HEK293T (cell line): ENCODE measurements around the gene RANBP10.

ENCODE experiments used
- CTCF ChIA-PET: fragments of 350-600 bp; formaldehyde crosslinking; extraction: SDS; loops from one replicate; lab custom pipeline; 2021; ENCODE audit warnings: antibody characterized with exemption, inconsistent platforms; lab: Yijun Ruan, JAX
- POLR2A ChIA-PET: fragments of 350-600 bp; formaldehyde crosslinking; extraction: SDS; loops from one replicate; lab custom pipeline; 2020; ENCODE audit warnings: antibody characterized with exemption, inconsistent platforms; lab: Yijun Ruan, JAX
- DNase-seq: peaks from one replicate; pipeline ENCODE4 v3.0.0; 2012; ENCODE audit warnings: mixed read lengths; ENCODE audit errors: extremely low spot score
- ARNT ChIP-seq: fragments of 450-650 bp; IDR thresholded peaks from 2 replicates; pipeline ENCODE4 v1.6.1; 2017; ENCODE audit warnings: mild to moderate bottlenecking
- BHLHE40 ChIP-seq: fragments of 450-650 bp; IDR thresholded peaks from 2 replicates; pipeline ENCODE4 v1.6.1; 2016; ENCODE audit warnings: mild to moderate bottlenecking, moderate library complexity, borderline replicate concordance
- CTBP1 ChIP-seq: fragments of 450-650 bp; IDR thresholded peaks from 2 replicates; pipeline ENCODE4 v1.6.1; 2016; ENCODE audit warnings: borderline replicate concordance
- ELF4 ChIP-seq: fragments of 450-650 bp; IDR thresholded peaks from 2 replicates; pipeline ENCODE4 v1.6.1; 2017; ENCODE audit warnings: antibody characterized with exemption
- FOXA1 ChIP-seq: fragments of 450-650 bp; IDR thresholded peaks from 2 replicates; pipeline ENCODE4 v1.6.1; 2016; ENCODE audit warnings: mild to moderate bottlenecking
- FOXK2 ChIP-seq: fragments of 450-650 bp; IDR thresholded peaks from 2 replicates; pipeline ENCODE4 v1.6.1; 2016; ENCODE audit warnings: mild to moderate bottlenecking
- FOXM1 ChIP-seq: fragments of 450-650 bp; IDR thresholded peaks from 2 replicates; pipeline ENCODE4 v1.6.1; 2017; ENCODE audit warnings: mild to moderate bottlenecking, borderline replicate concordance
- HDGF ChIP-seq: fragments of 450-650 bp; IDR thresholded peaks from 2 replicates; pipeline ENCODE4 v1.6.1; 2017; ENCODE audit warnings: antibody characterized with exemption, borderline replicate concordance
- L3MBTL2 ChIP-seq: fragments of 450-650 bp; conservative IDR thresholded peaks from 2 replicates; pipeline ENCODE4 v1.6.1; 2016; ENCODE audit warnings: mild to moderate bottlenecking
- LEF1 ChIP-seq: fragments of 450-650 bp; IDR thresholded peaks from 2 replicates; pipeline ENCODE4 v1.6.1; 2017; ENCODE audit warnings: mild to moderate bottlenecking, borderline replicate concordance
- NFRKB ChIP-seq: fragments of 450-650 bp; IDR thresholded peaks from 2 replicates; pipeline ENCODE4 v1.6.1; 2016; ENCODE audit warnings: mild to moderate bottlenecking, moderate library complexity
- PKNOX1 ChIP-seq: fragments of 450-650 bp; IDR thresholded peaks from 2 replicates; pipeline ENCODE4 v1.6.1; 2016
- SP1 ChIP-seq: fragments of 450-650 bp; IDR thresholded peaks from 2 replicates; pipeline ENCODE4 v1.6.1; 2017
- SUZ12 ChIP-seq: fragments of 450-650 bp; IDR thresholded peaks from 2 replicates; pipeline ENCODE4 v1.6.1; 2016; ENCODE audit warnings: mild to moderate bottlenecking
- TARDBP ChIP-seq: fragments of 450-650 bp; IDR thresholded peaks from 2 replicates; pipeline ENCODE4 v1.6.1; 2016
- ZNF384 ChIP-seq: fragments of 450-650 bp; IDR thresholded peaks from 2 replicates; pipeline ENCODE4 v1.6.1; 2016

The RANBP10 gene

GRCh38 chr16:67749436-67750078, 56.8 kb downstream of the RANBP10 start:
- POLR2A ChIA-PET = interaction anchor here (1.0 kb wide), 1 partner anchor 30 kb away, joined by 3 read pairs; no protein-coding TSS in a partner anchor
- no peak for TF ChIP-seq FOXK2
- no peak for TF ChIP-seq CTBP1
- TF ChIP-seq SUZ12 = no peak
- no peak for TF ChIP-seq L3MBTL2
- TF ChIP-seq SP1 = no peak
- no peak for TF ChIP-seq ZNF384
- no peak for TF ChIP-seq BHLHE40
- CTCF ChIA-PET = no interaction called here

DNA sequence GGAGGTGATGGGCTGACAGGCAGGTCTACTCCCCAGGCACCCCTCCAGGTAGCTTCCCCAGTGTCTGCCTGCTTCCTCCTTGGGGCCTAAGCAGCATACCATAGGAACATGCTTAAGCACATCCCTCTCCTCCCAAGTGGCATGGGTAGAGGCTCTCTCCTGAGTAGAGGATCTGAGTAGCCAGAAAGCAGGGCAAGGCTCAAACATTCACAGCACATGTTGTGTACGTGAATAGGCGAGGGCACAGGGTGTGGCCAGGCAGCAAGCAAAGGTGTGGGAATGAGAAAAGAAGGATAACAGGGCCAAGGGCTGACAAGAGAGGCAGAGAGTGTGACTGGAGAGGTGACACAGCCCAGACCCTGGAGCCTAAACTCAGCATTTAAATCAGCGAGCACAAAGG, 57.5 kb downstream of the RANBP10 start:
- no peak for DNase-seq
- CTCF ChIA-PET = no interaction called here
- POLR2A ChIA-PET = no interaction called here
- no peak for TF ChIP-seq PKNOX1
- TF ChIP-seq L3MBTL2 = no peak
- TF ChIP-seq CTBP1 = no peak
- TF ChIP-seq BHLHE40 = no peak
- TF ChIP-seq HDGF = no peak
- TF ChIP-seq FOXA1 = no peak
- TF ChIP-seq SUZ12 = no peak
- TF ChIP-seq LEF1 = no peak
- no peak for TF ChIP-seq ZNF384
- TF ChIP-seq ARNT = no peak
- no peak for TF ChIP-seq FOXK2
- TF ChIP-seq ELF4 = no peak
- no peak for TF ChIP-seq FOXM1
- TF ChIP-seq SP1 = no peak
- no peak for TF ChIP-seq TARDBP
- TF ChIP-seq NFRKB = no peak

More at GRCh38 chr16:67749436-67750078, 56.8 kb downstream of the RANBP10 start:
- no peak for DNase-seq

GRCh38 chr16:67746846-67747245, 59.5 kb downstream of the RANBP10 start:
- DNase-seq = no peak
- TF ChIP-seq NFRKB (no peak), ARNT (no peak), FOXK2 (no peak), PKNOX1 (no peak), LEF1 (no peak), FOXA1 (no peak), HDGF (no peak), SUZ12 (no peak), L3MBTL2 (no peak)
- CTCF ChIA-PET = no interaction called here
- POLR2A ChIA-PET = no interaction called here

- TF ChIP-seq TARDBP (no peak), FOXM1 (no peak), NFRKB (no peak), PKNOX1 (no peak), CTBP1 (no peak), HDGF (no peak), LEF1 (no peak), ELF4 (no peak), SP1 (no peak), SUZ12 (no peak), ZNF384 (no peak), FOXA1 (no peak), BHLHE40 (no peak), L3MBTL2 (no peak), ARNT (no peak), FOXK2 (no peak)
- POLR2A ChIA-PET = no interaction called here
- CTCF ChIA-PET = no interaction called here
- no peak for DNase-seq
Observed at GRCh38 chr16:67741118-67741517, 65.2 kb downstream of the RANBP10 start.

DNA sequence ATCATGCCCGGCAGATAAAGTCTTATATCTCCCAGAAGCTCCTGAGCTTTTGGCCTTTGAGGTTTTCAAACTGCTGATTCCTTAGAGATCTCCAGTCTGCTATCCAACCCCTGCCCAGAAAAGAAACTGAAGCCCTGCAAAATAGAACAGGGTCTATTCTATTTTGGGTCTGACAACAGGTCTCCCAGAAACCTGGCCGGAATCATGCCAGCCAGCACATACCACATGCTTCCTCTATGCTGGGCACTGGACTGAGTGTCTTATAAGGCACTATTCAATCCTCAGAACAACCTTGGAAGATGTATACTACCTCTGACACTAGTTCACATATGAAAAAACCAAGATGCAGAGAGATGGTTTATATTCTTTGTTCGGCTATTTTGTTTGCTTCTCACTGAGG, 66.0 kb downstream of the RANBP10 start:
- DNase-seq = no peak
- ChIA-PET CTCF (no interaction called here), POLR2A (interaction anchor here (1.9 kb wide), 1 partner anchor 21 kb away, joined by 6 read pairs; the partner anchor contains the start of gene GFOD2)
- TF ChIP-seq FOXM1 (no peak), NFRKB (no peak), FOXA1 (no peak), SUZ12 (no peak), PKNOX1 (no peak), HDGF (no peak), ELF4 (no peak), FOXK2 (no peak), CTBP1 (no peak), LEF1 (no peak), ARNT (no peak), L3MBTL2 (no peak), ZNF384 (no peak)

DNA sequence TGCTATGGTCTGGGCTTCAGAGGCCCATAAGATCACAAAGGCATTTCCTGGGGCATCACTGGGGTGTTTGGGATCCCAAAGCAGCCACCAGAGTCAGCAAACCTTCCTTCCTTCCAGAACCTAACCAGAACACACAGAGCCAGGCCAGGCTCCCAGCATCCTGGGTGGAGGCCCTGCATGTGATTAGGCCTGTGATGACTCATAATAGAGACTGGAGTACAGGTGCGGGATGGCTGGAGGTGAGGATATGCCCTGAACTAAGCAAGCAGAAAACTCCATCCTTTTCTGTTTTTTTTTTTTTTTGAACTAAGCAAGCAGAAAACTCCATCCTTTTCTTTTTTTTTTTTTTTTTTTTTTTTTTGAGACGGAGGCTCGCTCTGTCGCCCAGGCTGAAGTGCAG, 69.5 kb downstream of the RANBP10 start:
- ChIA-PET CTCF (no interaction called here), POLR2A (no interaction called here)
- DNase-seq = no peak
- no peak for TF ChIP-seq ZNF384
- no peak for TF ChIP-seq LEF1
- TF ChIP-seq FOXM1 = no peak
- no peak for TF ChIP-seq SUZ12
- TF ChIP-seq BHLHE40 = no peak
- no peak for TF ChIP-seq ARNT
- no peak for TF ChIP-seq HDGF
- TF ChIP-seq NFRKB = no peak
- TF ChIP-seq CTBP1 = no peak
- no peak for TF ChIP-seq PKNOX1
- no peak for TF ChIP-seq L3MBTL2
- TF ChIP-seq SP1 = no peak
